Neural cell (in vitro differentiated cells): ENCODE data around the gene CADPS2. TPM values are rescaled to one million over a fixed set of nuclear protein-coding genes. Genes with fewer than 3 reads are reported as not detected.

Experiments
- H2AFZ ChIP-seq: fragments of 200-600, 300-800 bp; sonication (generic), shearing (Covaris generic); 2 replicates; pipeline ENCODE4 v1.6.0; 2014; ENCODE audit warnings: low read depth, mild to moderate bottlenecking, antibody characterized with exemption, low read length, moderate library complexity
- H3F3A ChIP-seq: fragments of 200-600 bp; shearing (Covaris generic); 2 replicates; pipeline ENCODE4 v1.6.1; 2016; ENCODE audit warnings: mild to moderate bottlenecking, moderate library complexity, mixed read lengths, antibody characterized with exemption, low read length; ENCODE audit not compliant: insufficient read depth, poor library complexity, severe bottlenecking
- H3K27ac ChIP-seq: fragments of 200-600, 300-800 bp; sonication (generic), shearing (Covaris generic); 2 replicates; pipeline ENCODE4 v1.5.1; 2014; ENCODE audit warnings: mild to moderate bottlenecking, low read length, moderate library complexity
- H3K27me3 ChIP-seq: fragments of 300-800, 200-600 bp; sonication (generic), shearing (Covaris generic); 2 replicates; pipeline ENCODE4 v1.6.0; 2014; ENCODE audit warnings: mild to moderate bottlenecking, low read depth, low read length, moderate library complexity; ENCODE audit not compliant: insufficient read depth
- H3K36me3 ChIP-seq: fragments of 300-800, 200-600 bp; sonication (generic), shearing (Covaris generic); 2 replicates; pipeline ENCODE4 v1.5.1; 2014; ENCODE audit warnings: mild to moderate bottlenecking, antibody characterized with exemption, low read length, moderate library complexity; ENCODE audit not compliant: insufficient read depth
- H3K4me2 ChIP-seq: fragments of 300-800, 200-600 bp; sonication (generic), shearing (Covaris generic); 2 replicates; pipeline ENCODE4 v1.6.0; 2014; ENCODE audit warnings: mild to moderate bottlenecking, low read length
- H3K4me3 ChIP-seq: fragments of 300-800, 200-600 bp; sonication (generic), shearing (Covaris generic); 2 replicates; pipeline ENCODE4 v1.5.1; 2014; ENCODE audit warnings: mild to moderate bottlenecking, low read length, moderate library complexity
- H3K79me2 ChIP-seq: fragments of 200-600 bp; shearing (Covaris generic); replicated peaks from 2 replicates; pipeline ENCODE4 v1.6.0; 2014; ENCODE audit warnings: mild to moderate bottlenecking, low read length, moderate library complexity; ENCODE audit not compliant: insufficient read depth
- H3K9ac ChIP-seq: fragments of 300-800, 200-600 bp; sonication (generic), shearing (Covaris generic); 2 replicates; pipeline ENCODE4 v1.6.1; 2016; ENCODE audit warnings: mild to moderate bottlenecking, low read length, mixed read lengths
- H3K9me2 ChIP-seq: fragments of 200-600 bp; shearing (Covaris generic); 2 replicates; pipeline ENCODE4 v1.6.1; 2016; ENCODE audit warnings: mild to moderate bottlenecking, low read length, mixed read lengths; ENCODE audit not compliant: insufficient read depth
- H3K9me3 ChIP-seq: fragments of 200-600, 300-800 bp; sonication (generic), shearing (Covaris generic); 2 replicates; pipeline ENCODE4 v1.6.1; 2016; ENCODE audit warnings: mild to moderate bottlenecking, mixed run types, low read length, moderate library complexity, mixed read lengths
- H4K20me1 ChIP-seq: fragments of 200-600 bp; shearing (Covaris generic); 2 replicates; pipeline ENCODE4 v1.6.1; 2016; ENCODE audit warnings: mild to moderate bottlenecking, mixed run types; ENCODE audit not compliant: insufficient read depth
- EP300 ChIP-seq: fragments of 450-650 bp; conservative IDR thresholded peaks from 2 replicates; pipeline ENCODE4 v1.6.1; 2014; ENCODE audit warnings: antibody characterized with exemption, mild to moderate bottlenecking, moderate library complexity; ENCODE audit not compliant: poor library complexity, severe bottlenecking
- EZH2 ChIP-seq: fragments of 200-600, 300-800 bp; shearing (Covaris generic), sonication (generic); IDR thresholded peaks from 2 replicates; pipeline ENCODE4 v1.6.1; 2014; ENCODE audit warnings: antibody characterized with exemption, low read length, borderline replicate concordance, mild to moderate bottlenecking; ENCODE audit not compliant: insufficient read depth, poor library complexity, severe bottlenecking
- MXI1 ChIP-seq: fragments of 450-650 bp; conservative IDR thresholded peaks from 2 replicates; pipeline ENCODE4 v1.6.1; 2014; ENCODE audit warnings: antibody characterized with exemption, mild to moderate bottlenecking; ENCODE audit not compliant: poor library complexity, severe bottlenecking
- POLR2AphosphoS5 ChIP-seq: IDR thresholded peaks from 2 replicates; pipeline ENCODE4 v1.6.1; 2012
- RAD21 ChIP-seq: fragments of 450-650 bp; conservative IDR thresholded peaks from 2 replicates; pipeline ENCODE4 v1.6.1; 2014; ENCODE audit warnings: antibody characterized with exemption, mild to moderate bottlenecking, moderate library complexity
- SMC3 ChIP-seq: fragments of 450-650 bp; conservative IDR thresholded peaks from 2 replicates; pipeline ENCODE4 v1.6.1; 2014; ENCODE audit warnings: antibody characterized with exemption, mild to moderate bottlenecking, moderate library complexity; ENCODE audit not compliant: poor library complexity
- TAF1 ChIP-seq: IDR thresholded peaks from 2 replicates; pipeline ENCODE4 v1.6.1; 2012; ENCODE audit warnings: low read depth
- polyA plus RNA-seq: library from polyadenylated mRNA; depleted of rRNA; stranded (reverse); fragments of >200 nt; gene quantifications from 2 replicates; pipeline ENCODE4 v1.2.3, GENCODE V29; 2014
- TF ChIP-seq, protein P1 (sequence below): fragments of 450-650 bp; IDR thresholded peaks from 2 replicates; pipeline ENCODE4 v1.5.1; 2014; ENCODE audit warnings: antibody characterized with exemption, mild to moderate bottlenecking, moderate library complexity; ENCODE audit not compliant: poor library complexity, severe bottlenecking
- TF ChIP-seq, protein P2 (sequence below): IDR thresholded peaks from 2 replicates; pipeline ENCODE4 v1.6.1; 2012; ENCODE audit warnings: borderline replicate concordance

Gene CADPS2
- polyA plus RNA-seq, 1 donor from 2014 or later: 5.9 TPM

DNA sequence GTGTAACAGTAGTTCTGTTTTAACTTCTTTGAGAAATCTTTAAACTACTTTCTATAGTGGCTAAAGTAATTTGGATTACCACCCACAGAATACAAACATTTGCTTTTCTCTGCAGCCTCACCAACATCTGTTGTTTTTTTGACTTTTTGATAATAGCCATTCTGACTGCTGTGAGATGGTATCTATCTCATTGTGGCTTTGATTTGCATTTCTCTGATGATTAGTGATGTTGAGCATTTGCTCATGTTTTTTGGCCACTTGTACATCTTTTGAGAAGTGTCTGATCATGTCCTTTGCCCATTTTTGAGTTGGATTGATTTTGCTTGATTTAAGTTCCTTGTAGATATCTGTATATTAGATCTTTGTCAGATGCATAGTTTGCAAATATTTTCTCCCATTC, 254.0 kb downstream of the CADPS2 start:
- Histone ChIP-seq H3K4me3 (no peak overlapping the region), H3K9me3 (no peaks in the 10 kb centered on the region), H3K79me2 (no peaks in the 10 kb centered on the region), H3K27me3 (no peaks in the 10 kb centered on the region), H3K36me3 (no peaks in the 10 kb centered on the region), H3K9me2 (no peaks in the 10 kb centered on the region), H3F3A (no peaks in the 10 kb centered on the region), H3K9ac (no peak overlapping the region), H3K27ac (no peak overlapping the region), H3K4me2 (no peak overlapping the region), H4K20me1 (no peaks in the 10 kb centered on the region), H2AFZ (no peak overlapping the region)
- no peak for TF ChIP-seq TAF1
- no peak for TF ChIP-seq SMC3
- TF ChIP-seq, protein P1, sequence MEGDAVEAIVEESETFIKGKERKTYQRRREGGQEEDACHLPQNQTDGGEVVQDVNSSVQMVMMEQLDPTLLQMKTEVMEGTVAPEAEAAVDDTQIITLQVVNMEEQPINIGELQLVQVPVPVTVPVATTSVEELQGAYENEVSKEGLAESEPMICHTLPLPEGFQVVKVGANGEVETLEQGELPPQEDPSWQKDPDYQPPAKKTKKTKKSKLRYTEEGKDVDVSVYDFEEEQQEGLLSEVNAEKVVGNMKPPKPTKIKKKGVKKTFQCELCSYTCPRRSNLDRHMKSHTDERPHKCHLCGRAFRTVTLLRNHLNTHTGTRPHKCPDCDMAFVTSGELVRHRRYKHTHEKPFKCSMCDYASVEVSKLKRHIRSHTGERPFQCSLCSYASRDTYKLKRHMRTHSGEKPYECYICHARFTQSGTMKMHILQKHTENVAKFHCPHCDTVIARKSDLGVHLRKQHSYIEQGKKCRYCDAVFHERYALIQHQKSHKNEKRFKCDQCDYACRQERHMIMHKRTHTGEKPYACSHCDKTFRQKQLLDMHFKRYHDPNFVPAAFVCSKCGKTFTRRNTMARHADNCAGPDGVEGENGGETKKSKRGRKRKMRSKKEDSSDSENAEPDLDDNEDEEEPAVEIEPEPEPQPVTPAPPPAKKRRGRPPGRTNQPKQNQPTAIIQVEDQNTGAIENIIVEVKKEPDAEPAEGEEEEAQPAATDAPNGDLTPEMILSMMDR: no peak
- TF ChIP-seq, protein P2, sequence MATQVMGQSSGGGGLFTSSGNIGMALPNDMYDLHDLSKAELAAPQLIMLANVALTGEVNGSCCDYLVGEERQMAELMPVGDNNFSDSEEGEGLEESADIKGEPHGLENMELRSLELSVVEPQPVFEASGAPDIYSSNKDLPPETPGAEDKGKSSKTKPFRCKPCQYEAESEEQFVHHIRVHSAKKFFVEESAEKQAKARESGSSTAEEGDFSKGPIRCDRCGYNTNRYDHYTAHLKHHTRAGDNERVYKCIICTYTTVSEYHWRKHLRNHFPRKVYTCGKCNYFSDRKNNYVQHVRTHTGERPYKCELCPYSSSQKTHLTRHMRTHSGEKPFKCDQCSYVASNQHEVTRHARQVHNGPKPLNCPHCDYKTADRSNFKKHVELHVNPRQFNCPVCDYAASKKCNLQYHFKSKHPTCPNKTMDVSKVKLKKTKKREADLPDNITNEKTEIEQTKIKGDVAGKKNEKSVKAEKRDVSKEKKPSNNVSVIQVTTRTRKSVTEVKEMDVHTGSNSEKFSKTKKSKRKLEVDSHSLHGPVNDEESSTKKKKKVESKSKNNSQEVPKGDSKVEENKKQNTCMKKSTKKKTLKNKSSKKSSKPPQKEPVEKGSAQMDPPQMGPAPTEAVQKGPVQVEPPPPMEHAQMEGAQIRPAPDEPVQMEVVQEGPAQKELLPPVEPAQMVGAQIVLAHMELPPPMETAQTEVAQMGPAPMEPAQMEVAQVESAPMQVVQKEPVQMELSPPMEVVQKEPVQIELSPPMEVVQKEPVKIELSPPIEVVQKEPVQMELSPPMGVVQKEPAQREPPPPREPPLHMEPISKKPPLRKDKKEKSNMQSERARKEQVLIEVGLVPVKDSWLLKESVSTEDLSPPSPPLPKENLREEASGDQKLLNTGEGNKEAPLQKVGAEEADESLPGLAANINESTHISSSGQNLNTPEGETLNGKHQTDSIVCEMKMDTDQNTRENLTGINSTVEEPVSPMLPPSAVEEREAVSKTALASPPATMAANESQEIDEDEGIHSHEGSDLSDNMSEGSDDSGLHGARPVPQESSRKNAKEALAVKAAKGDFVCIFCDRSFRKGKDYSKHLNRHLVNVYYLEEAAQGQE: no peak
- no peak for TF ChIP-seq MXI1
- no peak for TF ChIP-seq EZH2
- TF ChIP-seq EP300: no peak
- TF ChIP-seq RAD21: no peak

DNA sequence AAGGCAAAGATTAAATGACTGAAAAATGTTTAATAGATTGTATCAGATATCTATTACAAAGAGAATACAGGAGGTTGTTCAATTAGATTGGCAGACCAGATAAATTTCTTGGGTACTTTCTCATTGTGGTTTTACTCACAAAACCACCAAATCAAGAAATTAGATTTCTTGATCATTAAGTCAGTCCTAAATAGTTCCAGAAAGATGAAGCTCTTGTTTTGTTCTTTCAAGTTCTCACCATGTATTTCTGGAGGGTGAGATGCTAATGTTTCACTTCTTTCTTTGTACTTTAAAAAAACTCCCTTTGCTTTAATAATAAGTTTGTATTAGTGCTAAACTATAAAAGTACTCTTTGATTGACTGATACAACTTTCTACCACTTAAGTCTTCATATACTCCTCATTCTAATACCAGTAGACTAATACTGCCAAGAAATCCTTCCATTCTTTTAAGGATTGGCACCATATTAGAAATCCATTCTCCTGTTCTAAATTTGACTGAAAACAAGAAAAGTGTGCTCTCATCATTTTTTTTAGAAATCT, 256.8 kb downstream of the CADPS2 start:
- Histone ChIP-seq H3K9ac (no peak overlapping the region), H3K4me2 (no peak overlapping the region), H3K27ac (no peak overlapping the region), H2AFZ (no peak overlapping the region), H3K4me3 (no peak overlapping the region), H4K20me1 (no peaks in the 10 kb centered on the region), H3K36me3 (no peaks in the 10 kb centered on the region), H3K79me2 (no peaks in the 10 kb centered on the region), H3F3A (no peaks in the 10 kb centered on the region), H3K9me3 (no peaks in the 10 kb centered on the region), H3K27me3 (no peaks in the 10 kb centered on the region), H3K9me2 (no peaks in the 10 kb centered on the region)
- no peak for TF ChIP-seq POLR2AphosphoS5
- TF ChIP-seq, protein P2: no peak
- no peak for TF ChIP-seq TAF1
- TF ChIP-seq EZH2: no peak
- TF ChIP-seq, protein P1: no peak
- no peak for TF ChIP-seq SMC3
- TF ChIP-seq EP300: no peak
- TF ChIP-seq RAD21: no peak
